Measurements from ENCODE around the gene RCSD1.

The RCSD1 gene

DNA sequence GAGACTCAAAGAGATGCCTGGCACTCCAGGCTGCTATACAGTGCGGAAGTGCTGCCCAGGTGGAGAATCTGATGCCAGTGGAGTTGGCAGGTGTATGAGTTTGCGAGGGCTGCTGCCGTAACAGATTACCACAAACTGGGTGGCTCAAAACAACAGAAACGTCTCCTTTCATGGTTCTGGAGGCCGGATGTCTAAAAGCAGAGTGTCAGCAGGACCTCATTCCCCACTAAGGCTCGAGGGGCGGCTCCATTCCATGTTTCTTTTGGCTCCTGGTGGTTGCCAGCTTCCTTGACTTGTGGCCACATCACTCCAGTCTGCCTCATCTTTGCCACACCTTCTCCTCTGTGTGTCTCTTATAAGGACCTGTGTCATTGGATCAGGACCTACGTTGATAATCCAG lies 10.0 kb downstream of the RCSD1 start:
- no peak for DNase-seq (ENCODE audit: low read depth in 1 of 2, low spot score in 1 of 2)

DNA sequence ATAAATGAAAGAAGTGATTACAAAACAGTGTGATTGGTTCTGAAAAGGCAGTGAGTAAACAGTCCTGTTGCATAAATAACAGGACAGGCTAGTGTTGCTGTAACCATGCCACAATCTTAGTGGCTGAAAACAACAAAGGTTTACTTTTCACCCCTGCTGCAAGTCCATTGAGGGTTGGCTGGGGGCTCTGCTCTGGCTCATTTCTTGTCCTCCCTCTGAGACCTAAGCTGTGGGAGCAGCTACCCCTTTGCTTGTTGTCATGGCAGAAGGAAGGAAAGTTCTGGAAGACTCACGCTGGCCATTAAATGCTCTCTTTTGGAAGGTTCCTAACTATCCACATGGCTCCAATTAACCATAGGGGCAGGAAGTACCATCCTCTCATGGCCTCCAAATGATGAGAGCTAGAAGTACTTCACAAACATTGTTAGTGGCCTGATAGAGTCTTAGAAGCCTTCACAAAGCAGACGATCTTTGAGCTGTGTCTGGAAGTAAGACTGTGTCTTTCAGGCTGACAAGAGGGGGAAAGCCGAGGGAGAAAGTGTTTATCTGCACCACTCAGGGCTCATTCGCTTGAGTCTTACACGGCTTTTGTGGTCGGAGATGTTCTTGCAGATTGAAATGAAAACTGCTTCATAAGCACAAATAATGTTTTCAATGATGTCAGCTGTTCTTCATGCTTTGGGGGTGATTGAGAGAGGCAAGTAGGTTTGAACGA lies 11.9 kb downstream of the RCSD1 start:
- DNase-seq (ENCODE audit: low read depth in 1 of 2, low spot score in 1 of 2) = no peak

DNA sequence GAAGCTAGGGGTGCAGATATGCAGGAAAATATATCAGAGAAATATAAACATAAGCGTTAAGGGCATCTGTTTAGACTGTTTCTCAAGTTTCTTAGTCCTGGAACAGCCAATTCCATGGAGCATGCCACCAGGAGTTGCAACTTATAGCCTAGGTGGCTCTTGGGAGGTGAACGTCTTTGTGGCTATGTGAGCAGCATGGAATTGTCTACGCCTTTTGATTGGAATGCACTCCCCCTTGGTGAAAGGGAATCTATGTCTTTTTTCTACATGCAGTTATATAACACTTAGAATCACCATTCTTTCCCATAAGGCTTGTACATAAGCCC lies 12.4 kb downstream of the RCSD1 start:
- no peak for DNase-seq (ENCODE audit: low read depth in 1 of 2, low spot score in 1 of 2)

DNA sequence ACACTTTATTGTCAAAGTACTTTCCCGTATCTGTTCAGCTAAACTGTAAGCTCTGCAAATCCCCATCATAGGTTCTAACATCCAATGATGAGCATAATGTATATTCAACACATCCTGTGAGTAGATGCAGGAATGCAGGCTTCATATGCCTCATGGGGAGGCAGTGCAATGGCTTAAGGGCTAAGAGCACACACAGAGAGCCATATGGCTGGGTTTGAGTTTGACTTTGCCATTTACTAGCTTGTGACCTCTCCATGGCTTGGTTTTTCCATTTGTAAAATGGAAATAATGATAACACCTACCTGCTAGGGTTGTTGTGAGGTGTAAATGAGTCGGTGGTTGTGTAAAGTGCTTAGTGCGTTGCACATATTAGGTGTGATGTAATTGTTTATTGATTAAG lies 13.4 kb downstream of the RCSD1 start:
- no peak for DNase-seq (ENCODE audit: low read depth in 1 of 2, low spot score in 1 of 2)

DNA sequence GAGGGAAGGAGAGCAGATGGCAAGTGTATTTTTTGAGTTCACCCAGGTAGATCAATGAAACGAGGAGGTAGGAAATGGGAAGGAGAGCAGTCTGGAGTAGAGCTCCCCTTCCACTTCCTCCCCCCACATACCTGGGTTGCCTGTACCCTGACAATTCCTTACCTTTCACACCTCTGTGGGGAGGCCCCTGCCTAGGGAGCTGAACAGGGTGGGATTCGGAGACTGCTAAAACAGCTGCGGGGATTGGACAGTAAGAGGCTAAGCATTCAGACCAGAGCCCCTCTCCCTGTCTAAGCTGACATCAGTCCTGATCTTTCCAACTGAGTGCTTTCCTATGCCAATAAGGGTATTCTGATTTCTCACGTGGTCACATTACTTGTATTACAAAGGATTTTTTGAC lies 14.5 kb downstream of the RCSD1 start:
- DNase-seq (ENCODE audit: low read depth in 1 of 2, low spot score in 1 of 2) = no peak

DNA sequence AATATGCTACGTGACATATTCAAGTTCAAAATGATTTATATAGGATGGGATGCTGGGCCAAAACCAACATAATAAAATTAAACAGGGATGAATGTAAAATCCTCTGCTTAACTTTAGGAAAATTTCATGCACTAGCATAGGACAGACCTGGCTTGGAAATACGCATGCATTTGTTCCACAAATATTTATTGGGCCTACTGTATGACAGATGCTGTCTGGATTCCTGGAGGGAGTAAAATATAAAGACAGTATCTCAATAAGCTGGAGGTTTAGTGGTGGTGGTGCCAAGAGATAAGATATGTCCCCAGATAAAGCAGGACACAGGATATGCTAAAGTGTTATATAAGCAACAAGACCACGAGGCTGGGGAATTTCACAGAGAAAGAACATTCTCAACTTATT lies 15.1 kb downstream of the RCSD1 start:
- no peak for DNase-seq (ENCODE audit: low read depth in 1 of 2, low spot score in 1 of 2)

DNA sequence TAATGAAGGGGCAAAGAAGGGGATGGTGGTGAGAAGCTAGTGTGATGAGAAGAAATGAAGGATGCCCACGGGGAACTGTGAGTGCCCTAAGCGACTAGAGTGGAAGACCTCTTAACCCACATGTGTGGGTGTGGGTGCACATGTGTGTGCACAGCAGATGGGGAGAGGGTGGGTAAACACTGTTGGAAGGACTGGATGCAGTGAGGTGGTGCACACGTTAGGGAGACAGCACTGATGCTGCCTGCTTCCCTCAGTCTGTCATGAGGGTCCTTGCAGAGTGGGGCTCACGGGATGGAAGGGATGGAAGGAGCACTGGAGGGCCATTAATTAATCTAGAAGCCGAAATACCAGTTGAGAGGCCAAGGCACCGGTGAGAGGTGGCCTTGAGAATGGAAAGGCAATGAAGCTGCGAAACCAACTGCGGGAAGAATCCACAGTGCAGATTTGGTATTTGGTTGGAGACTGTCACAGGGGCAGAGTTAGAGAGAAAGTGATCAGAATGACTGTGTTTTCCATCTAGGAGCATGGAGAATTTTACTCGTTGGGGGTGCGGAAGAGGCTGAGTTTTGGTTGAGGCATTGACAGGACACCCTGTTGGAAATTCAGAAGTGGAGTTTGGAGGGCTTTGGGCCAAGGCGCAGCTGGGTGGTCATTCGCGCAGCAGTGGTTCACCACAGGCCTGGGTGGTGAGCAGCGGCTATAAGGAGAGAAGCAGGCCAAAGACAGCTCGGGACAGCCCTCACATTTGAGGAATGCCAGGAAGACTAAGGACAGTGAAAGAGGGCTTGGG lies 15.8 kb downstream of the RCSD1 start:
- no peak for DNase-seq (ENCODE audit: low read depth in 1 of 2, low spot score in 1 of 2)

DNA sequence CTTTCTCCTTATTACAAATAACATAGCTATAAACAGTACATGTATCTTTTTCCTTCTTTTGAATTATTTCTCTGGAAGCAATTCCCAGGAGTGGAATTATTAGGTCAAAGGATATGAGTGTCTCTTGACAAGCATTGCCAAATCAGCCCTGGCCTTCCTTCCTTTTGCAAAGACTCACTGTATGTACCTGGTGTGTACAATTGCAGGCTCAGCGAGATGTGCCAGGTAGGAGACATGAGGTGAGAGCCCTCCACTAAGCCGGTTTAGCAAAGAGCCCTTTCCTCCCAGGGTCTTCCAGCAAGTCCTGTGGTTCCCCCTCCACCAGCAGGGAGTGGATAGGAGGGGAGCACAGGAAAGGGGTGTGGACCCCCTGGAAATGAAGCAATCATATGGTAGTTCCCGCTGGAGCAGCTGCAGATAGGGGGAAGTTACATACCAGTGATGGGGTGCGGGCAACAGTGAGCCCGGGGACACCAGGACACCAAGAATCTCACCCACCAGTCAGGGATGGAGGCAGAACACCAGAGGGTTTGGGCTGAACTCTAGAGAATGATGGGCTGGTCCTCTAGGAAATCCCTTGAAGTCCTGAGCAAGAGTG lies 18.3 kb downstream of the RCSD1 start:
- DNase-seq (ENCODE audit: low read depth in 1 of 2, low spot score in 1 of 2) = no peak

DNA sequence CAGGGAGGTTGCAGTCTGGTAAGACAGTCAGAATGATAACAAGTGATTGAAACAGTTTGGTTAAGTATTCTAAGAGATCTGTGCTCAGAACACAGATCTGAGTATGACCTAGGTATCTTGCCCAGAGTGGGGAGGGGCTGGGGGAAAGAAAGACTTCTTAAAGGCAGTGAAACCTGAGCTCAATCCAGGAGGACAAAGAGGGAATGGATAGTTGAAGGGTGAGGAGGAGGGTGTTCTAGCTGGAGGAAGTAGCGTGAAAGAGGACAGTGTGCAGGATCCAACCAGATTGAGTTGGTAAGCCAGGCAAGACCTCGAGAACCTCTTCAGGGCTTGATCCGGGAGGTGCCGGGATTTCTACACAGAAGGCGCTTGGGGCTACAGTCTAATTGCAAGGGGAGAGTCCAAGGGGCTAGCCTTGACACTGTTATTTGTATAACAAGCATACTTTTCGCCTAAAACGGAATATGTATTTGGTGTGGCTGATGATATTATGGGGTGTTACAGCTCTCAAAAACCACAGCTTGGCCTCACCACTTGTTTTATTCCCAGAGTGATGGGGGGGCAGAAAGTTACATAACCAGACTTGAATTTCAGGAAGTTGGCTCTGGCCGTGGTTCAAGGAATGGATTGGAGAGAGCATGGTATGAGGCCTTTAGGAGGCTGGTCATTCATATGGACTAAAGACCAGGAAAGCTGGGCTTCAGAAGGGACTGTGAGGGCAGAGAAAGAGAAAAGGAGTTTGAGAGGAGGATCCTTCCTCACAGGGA lies 19.1 kb downstream of the RCSD1 start:
- no peak for DNase-seq (ENCODE audit: low read depth in 1 of 2, low spot score in 1 of 2)

DNA sequence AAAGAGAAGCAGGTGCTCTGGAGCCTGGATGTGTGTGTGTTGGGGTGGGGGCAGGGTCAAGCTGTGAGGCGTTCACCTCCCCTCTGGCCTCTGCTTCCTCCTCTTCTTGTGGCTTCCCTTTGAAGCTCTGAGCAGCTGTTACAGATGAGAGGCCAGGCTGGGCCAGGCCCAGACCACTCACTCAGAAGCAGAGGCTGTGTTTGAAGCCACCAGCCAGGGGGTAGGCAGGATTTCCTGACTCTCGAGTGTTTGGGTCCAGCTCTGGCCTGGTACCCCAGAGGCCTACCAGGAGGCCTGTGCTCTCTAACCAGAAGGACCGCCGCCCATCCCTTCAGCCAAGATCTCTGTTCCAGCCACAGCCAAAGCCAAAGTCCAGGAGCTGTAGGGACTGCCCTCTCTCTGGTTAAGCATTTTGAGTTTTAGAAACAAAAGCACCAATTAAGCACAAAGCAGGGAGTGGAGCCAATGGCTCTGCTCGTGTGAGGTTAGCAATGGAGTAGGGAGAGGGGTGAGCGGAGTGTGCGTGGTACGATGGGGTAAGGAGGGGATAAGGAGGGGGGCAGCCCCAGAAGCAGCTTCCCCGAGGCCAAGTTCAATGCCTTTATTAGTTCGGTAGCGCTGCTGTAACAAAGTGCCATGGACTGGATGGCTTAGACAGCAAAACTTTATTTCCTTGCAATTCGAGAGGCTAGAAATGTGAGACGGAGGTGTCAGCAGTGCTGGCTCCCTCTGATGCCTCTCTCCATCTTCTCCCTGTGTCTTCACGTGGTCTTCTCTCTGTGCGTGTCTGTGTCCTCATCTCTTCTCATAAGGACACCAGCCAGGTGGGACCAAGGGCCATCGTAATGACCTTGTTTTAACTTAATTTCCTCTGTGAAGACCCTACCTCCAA lies 20.5 kb downstream of the RCSD1 start:
- DNase-seq (ENCODE audit: low read depth in 1 of 2, low spot score in 1 of 2) = no peak

DNA sequence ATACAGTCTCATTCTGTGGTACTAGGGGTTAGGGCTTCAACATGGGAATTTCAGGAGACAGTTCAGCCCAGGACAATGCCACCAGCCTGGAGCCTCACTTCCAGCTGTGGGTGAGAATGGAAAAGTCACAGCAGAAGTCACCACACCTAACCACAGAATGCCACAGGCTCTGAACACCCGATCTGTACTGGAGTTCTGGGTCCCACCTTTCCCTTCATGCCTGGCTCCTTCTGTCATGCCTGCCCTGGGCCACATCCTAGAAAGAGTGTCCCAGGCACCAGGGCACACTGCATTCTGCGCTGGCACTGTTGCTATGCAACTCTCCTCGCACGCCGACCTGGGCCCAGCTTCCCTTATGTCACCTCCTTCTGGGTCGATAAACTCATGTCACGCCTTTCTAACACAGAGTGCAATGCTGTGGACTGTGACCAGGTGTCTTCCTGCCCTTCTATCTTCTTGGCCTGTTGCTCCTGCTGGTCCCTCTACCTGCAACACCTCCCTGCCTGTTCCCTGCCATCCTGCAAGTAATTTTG lies 21.2 kb downstream of the RCSD1 start:
- no peak for DNase-seq (ENCODE audit: low read depth in 1 of 2, low spot score in 1 of 2)

DNA sequence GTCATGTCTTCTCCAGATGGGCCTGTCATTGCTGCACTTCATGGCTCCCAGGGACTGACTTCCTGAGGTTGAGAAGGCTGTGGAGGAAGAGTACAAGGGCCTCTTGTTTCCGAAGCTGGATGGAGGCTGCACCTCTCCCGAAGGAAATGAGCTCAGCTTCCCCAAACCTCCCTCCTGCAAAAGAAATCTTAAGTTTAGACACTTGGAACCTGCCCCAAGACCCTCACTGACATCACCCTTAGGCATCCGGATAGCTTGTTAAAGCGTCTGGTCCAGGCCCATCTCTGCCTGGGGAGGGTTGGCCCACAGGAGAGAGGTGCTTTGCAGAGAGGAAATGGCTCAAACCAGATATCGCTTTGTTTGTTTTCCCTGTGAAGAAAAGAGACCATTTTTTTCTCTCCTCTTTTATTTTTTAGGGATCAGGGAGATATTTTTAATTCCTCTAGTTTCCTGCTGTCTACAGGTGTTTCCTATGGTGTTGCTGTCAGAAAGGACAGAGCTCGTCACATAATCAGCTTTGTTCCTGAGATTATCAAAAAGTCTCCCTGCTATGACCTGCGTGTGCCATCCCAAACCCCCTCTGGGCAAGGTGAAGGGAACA lies 25.0 kb downstream of the RCSD1 start:
- no peak for DNase-seq (ENCODE audit: low read depth in 1 of 2, low spot score in 1 of 2)

DNA sequence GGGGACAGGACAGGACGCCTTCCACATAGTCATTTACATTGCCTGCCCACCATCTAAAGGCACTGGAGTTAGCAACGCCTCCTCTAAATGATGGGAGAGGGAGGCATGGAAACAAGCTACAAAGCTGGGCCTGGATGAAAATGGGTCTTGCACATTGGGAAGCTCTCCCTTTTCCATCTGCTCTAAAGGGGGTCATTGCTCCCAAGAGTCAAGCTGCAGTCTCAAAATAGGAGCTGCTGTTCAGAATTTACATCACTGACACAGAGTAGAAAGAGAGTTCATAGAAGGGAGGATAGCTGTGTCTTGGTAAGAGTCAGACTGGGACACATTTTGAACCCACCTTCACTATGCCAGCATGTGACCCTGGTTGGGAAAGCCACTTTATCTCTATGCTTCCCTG lies 26.6 kb downstream of the RCSD1 start:
- DNase-seq (ENCODE audit: low read depth in 1 of 2, low spot score in 1 of 2) = no peak

DNA sequence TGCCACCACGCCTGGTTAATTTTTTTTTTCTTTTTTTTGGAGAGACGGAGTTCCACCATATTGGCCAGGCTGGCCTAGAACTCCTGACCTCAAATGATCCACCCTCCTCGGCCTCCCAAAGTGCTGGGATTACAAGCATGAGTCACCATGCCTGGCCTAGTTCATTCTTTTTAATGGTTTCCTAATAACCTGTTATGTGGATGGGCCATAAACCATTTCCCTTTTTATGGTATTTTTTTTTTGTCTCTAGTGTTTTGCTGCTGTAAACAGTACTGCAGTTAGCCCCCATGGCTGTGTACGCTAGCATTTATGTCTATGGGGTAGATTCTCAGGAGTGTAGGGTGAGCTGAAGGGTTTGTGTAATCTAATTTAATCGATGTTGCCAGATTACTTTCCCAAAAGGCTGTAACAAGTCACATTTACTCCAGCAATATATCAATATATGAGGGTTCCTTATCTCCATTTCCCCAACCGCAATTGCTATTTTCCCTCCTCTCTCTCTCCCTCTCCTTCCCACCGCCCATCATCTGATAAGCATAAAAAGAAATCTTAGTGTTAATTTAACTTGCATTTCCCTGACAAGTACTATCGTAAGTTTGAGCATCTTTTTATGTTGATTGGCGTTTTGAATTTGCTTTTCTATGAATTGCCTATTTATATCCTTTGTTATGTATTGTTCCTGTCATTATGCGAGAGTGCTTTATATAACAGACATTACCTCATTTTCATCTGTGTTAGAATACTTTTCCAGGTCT lies 28.7 kb downstream of the RCSD1 start:
- no peak for DNase-seq (ENCODE audit: low read depth in 1 of 2, low spot score in 1 of 2)

DNA sequence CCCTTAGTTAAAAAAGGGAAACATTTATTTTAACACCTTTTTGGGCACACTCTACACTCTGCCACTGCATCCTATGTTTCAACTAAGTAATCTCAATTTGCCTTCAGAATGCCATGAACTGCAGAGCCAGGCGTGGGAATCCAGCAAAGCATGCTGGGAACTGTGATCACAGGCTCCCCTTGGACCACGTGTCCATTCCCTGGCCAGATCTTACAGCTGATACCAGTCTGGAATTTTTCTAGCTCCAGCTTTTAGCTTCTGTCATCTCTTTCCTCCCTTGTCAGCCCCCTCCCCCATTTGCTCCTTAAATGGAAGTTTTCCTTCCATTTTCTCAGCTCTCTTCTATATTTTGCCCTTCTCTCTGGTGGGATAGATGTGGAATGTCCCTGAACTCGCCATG lies 29.4 kb downstream of the RCSD1 start:
- no peak for DNase-seq (ENCODE audit: low read depth in 1 of 2, low spot score in 1 of 2)

DNA sequence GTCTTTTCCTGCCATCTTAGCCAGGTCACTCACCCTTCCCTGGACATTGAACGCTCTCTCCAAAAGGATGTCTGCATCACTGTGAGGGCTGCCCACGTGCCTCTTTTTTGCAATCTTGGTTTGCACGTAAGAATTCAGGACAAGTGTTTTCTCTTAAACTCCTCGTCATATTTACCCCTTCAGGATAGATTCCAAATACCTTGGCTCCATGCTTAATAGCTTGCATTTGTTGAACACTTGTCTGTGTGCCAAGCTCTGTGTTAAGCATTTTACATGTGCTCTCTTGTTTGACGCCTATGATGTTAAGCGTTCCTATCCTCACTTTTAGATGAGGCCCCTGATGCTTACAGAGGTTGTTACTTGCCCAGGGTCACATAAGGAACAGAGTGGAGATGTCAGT lies 29.8 kb downstream of the RCSD1 start:
- DNase-seq (ENCODE audit: low read depth in 1 of 2, low spot score in 1 of 2) = no peak

DNA sequence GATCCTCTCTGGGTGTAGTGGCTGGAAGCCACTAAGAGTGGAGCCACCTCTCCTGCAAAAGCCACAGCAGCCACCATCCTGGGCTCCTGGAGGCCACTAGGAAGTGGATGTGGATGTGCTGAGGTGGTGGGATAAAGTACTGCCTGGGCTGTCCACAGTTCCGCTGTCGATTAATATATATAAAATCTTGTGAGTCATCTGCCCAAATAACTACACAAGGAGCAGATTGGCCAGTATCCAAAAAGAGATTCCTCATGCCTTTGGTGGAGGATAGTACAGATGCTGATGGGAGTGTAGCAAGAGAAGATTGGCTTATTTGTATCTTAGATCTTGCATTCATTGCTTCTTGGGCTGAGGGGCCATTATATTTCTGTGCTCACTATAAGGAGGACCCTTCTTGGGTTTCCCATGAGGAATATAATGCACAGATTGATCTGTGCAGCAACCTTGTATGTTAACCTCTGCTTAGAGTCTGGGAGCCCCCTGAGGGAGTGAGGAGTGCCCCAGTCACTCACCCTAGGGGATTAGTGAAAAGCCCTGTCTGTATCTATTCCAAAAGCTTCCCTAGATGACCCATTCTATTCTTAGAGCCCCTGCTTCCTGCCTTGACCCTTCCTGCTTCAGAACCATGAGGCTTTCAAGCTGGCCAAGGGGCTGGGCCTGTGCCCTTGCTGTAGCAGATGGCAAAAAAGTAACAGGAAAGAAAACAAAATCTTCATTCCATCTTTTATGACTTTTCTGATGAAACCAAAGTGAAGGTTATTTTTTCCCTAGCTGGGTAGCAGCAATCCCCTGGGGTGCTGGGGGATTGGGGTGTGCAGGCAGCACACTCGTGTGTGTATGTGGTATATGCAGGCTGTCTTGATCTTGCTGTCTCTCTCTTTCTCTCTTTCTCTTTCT lies 31.7 kb downstream of the RCSD1 start:
- no peak for DNase-seq (ENCODE audit: low read depth in 1 of 2, low spot score in 1 of 2)

DNA sequence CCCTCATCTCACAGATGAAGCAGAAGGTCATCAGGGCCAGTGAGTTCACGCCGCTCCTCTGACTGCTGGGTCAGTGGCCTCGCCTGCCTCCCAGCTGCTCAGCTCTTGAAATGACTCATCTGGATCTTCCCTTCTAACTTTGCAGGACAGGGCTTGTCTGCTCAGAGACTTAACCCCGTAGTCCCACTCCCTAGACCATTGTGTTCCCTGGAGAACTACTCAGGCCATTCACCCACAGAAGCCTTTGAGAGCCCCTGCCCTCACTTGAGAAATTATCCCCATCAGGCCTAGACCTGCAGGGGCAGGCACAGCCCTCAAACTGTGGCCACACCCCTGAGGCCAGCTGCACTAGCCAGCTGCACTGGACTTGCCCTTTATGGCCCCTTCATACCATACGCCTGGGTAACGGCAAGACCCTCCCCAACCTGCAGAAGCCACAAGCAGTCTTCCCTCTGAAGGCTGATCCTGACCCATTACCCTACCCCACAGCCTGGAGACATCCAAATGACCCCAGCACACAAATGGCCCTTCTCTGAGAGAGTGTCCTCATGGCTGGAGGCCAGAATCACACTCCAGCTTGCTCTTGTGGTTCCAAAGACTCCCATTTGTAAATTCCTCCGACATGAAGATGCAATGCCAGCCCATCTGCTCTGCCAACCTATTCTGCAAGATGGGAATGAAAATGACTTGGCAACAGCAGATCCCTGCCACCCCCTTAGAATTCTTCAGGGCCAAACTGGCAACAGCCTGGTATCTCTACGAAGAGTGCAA lies 33.2 kb downstream of the RCSD1 start:
- DNase-seq (ENCODE audit: low read depth in 1 of 2, low spot score in 1 of 2) = no peak

Data from activated T-helper 1 cell treated with anti-CD3 and anti-CD28 coated beads, Interleukin-2, amount 50 U/mL, for 16 hours (primary cell).